KMS-11 (cell line): ENCODE data around the gene ENTR1.

ENCODE experiments used
- H2AFZ ChIP-seq: fragments of 200-600 bp; sonication (generic); 2 replicates; pipeline ENCODE4 v1.6.1; 2016; ENCODE audit warnings: antibody characterized with exemption, mixed run types, low read depth
- H3K27ac ChIP-seq: fragments of 200-600 bp; sonication (generic); 2 replicates; pipeline ENCODE4 v1.6.1; 2016; ENCODE audit warnings: mild to moderate bottlenecking, mixed run types
- H3K27me3 ChIP-seq: fragments of 200-600 bp; sonication (generic); 2 replicates; pipeline ENCODE4 v1.6.1; 2017; ENCODE audit warnings: mild to moderate bottlenecking, low read depth, mixed run types, moderate library complexity; ENCODE audit not compliant: insufficient read depth
- H3K36me3 ChIP-seq: fragments of 200-600 bp; sonication (generic); 2 replicates; pipeline ENCODE4 v1.6.1; 2017; ENCODE audit warnings: mild to moderate bottlenecking, mixed run types; ENCODE audit not compliant: insufficient read depth
- H3K4me1 ChIP-seq: fragments of 200-600 bp; sonication (generic); 2 replicates; pipeline ENCODE4 v1.6.1; 2016; ENCODE audit warnings: mild to moderate bottlenecking, low read depth, mixed run types; ENCODE audit not compliant: poor library complexity, severe bottlenecking
- H3K4me2 ChIP-seq: fragments of 200-600 bp; sonication (generic); 2 replicates; pipeline ENCODE4 v1.7.0; 2016; ENCODE audit warnings: mild to moderate bottlenecking, mixed run types
- H3K4me3 ChIP-seq: fragments of 200-600 bp; sonication (generic); IDR thresholded peaks from 2 replicates; pipeline ENCODE4 v1.6.1; 2017; ENCODE audit warnings: low read depth, low read length, mixed read lengths; ENCODE audit not compliant: insufficient read depth
- H3K79me2 ChIP-seq: fragments of 200-600 bp; sonication (generic); 2 replicates; pipeline ENCODE4 v1.6.1; 2016; ENCODE audit warnings: low read depth, mixed run types; ENCODE audit not compliant: insufficient read depth
- H3K9ac ChIP-seq: fragments of 200-600 bp; sonication (generic); 2 replicates; pipeline ENCODE4 v1.6.1; 2016; ENCODE audit warnings: mild to moderate bottlenecking, mixed run types
- H4K20me1 ChIP-seq: fragments of 200-600 bp; sonication (generic); 2 replicates; pipeline ENCODE4 v1.6.1; 2016; ENCODE audit warnings: mild to moderate bottlenecking, mixed run types; ENCODE audit not compliant: insufficient read depth
- CTCF ChIP-seq: fragments of 200-600 bp; sonication (generic); conservative IDR thresholded peaks from 2 replicates; pipeline ENCODE4 v1.6.1; 2017; ENCODE audit warnings: low read depth, mild to moderate bottlenecking, antibody characterized with exemption, low read length, moderate library complexity, mixed read lengths

ENTR1 gene

GRCh38 chr9:136357202-136357725 is 53.1 kb downstream of the ENTR1 start:
- H3K79me2 ChIP-seq, result no peaks in the 10 kb centered on the region
- H3K27ac ChIP-seq, result no peak overlapping the region
- no peaks in the 10 kb centered on the region for H3K4me1 ChIP-seq
- H3K4me3 ChIP-seq, result no peak overlapping the region
- H3K27me3 ChIP-seq, result peaks cover 44% of the 10 kb centered on the region
- no peaks in the 10 kb centered on the region for H3K36me3 ChIP-seq
- H4K20me1 ChIP-seq, result no peaks in the 10 kb centered on the region
- no peak for TF ChIP-seq CTCF
- H3K4me2 ChIP-seq, result no peak overlapping the region
- H2AFZ ChIP-seq, result no peak overlapping the region
- H3K9ac ChIP-seq, result no peak overlapping the region

- H4K20me1 ChIP-seq, result no peaks in the 10 kb centered on the region
- H3K4me3 ChIP-seq, result no peak overlapping the region
- H3K79me2 ChIP-seq, result no peaks in the 10 kb centered on the region
- H3K27me3 ChIP-seq, result peaks cover 52% of the 10 kb centered on the region
- no peaks in the 10 kb centered on the region for H3K36me3 ChIP-seq
- H3K27ac ChIP-seq, result no peak overlapping the region
- no peak for TF ChIP-seq CTCF
- H3K9ac ChIP-seq, result no peak overlapping the region
- no peak overlapping the region for H3K4me2 ChIP-seq
- H2AFZ ChIP-seq, result no peak overlapping the region
- no peaks in the 10 kb centered on the region for H3K4me1 ChIP-seq
Measured at GRCh38 chr9:136355616-136356557, 54.5 kb downstream of the ENTR1 start.

GRCh38 chr9:136354592-136355085 is 55.8 kb downstream of the ENTR1 start:
- H3K79me2 ChIP-seq, result no peaks in the 10 kb centered on the region

More at GRCh38 chr9:136354592-136355085, 55.8 kb downstream of the ENTR1 start:
- Histone ChIP-seq H2AFZ (no peak overlapping the region), H3K27me3 (peaks cover 64% of the 10 kb centered on the region), H3K4me2 (no peak overlapping the region), H3K9ac (no peak overlapping the region), H4K20me1 (no peaks in the 10 kb centered on the region), H3K4me1 (no peaks in the 10 kb centered on the region), H3K4me3 (no peak overlapping the region), H3K36me3 (no peaks in the 10 kb centered on the region), H3K27ac (no peak overlapping the region)
- no peak for TF ChIP-seq CTCF
